A549 (cell line): Measurements from ENCODE around the gene COL24A1.

Experiments
- CHD4 ChIP-seq: fragments of 200-600 bp; sonication (generic); IDR thresholded peaks from 2 replicates; pipeline ENCODE4 v1.6.1; 2016; ENCODE audit warnings: antibody characterized with exemption, mild to moderate bottlenecking, borderline replicate concordance
- POLR2A ChIP-seq: IDR thresholded peaks from 2 replicates; pipeline ENCODE4 v1.6.1; 2012; ENCODE audit warnings: mild to moderate bottlenecking, low read length
- TF ChIP-seq, protein P1 (sequence below): fragments of >200 bp; sonication (Bioruptor Twin); formaldehyde crosslinking; IDR thresholded peaks from 3 replicates; pipeline ENCODE4 v1.5.1; 2016

DNA sequence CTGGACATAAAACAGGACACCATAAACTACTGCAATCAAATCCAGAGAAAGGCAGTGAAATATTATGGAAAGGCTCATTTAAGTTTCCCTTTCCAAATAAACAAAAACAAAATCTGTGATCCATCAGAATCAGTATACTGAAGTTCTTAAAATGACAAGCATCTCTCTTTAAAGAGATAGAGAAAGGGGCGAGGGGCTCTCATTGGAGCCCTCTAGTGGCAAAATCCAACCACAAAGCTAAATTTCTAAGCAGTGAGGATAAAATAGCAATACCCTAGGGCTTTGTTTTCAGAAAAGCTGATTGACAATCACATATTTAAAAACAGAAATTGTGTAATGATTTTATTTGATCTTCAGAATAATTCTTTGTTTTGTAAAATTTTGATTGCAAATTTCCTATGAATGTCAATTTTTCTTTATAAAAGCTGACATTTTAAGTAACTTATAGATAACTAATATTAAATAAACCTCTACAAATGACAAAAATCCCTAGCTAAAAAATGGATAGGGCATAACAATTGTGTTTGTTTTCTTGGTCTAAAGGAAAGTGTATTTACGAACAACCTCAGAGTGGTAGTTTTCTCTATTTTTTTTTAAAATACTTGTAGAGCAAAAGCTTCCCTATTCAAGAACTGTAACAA lies 138.2 kb downstream of the COL24A1 start:
- TF ChIP-seq CHD4: no peak
- TF ChIP-seq, protein P1, sequence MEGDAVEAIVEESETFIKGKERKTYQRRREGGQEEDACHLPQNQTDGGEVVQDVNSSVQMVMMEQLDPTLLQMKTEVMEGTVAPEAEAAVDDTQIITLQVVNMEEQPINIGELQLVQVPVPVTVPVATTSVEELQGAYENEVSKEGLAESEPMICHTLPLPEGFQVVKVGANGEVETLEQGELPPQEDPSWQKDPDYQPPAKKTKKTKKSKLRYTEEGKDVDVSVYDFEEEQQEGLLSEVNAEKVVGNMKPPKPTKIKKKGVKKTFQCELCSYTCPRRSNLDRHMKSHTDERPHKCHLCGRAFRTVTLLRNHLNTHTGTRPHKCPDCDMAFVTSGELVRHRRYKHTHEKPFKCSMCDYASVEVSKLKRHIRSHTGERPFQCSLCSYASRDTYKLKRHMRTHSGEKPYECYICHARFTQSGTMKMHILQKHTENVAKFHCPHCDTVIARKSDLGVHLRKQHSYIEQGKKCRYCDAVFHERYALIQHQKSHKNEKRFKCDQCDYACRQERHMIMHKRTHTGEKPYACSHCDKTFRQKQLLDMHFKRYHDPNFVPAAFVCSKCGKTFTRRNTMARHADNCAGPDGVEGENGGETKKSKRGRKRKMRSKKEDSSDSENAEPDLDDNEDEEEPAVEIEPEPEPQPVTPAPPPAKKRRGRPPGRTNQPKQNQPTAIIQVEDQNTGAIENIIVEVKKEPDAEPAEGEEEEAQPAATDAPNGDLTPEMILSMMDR: peak; percentile 68
- TF ChIP-seq POLR2A: no peak
